Parietal lobe (tissue), 1 donor: ENCODE measurements around the gene CAPN10. TPM values are rescaled to one million over a fixed set of nuclear protein-coding genes. Genes with fewer than 3 reads are reported as not detected.

ENCODE experiments used
- total RNA-seq: library from RNA; depleted of rRNA; stranded (reverse); fragments of >200 nt; gene quantifications from one replicate; pipeline ENCODE4 v1.2.3, GENCODE V29; 2014

CAPN10 gene
- 52.9 TPM for total RNA-seq

GRCh38 chr2:240586198-240586918 is at the start of gene CAPN10:
Gene CAPN10, plus strand, starts transcription at chr2:240586734. Its CDS starts 178 bp downstream, at chr2:240586912.

GRCh38 chr2:240557808-240558207 is 28.7 kb upstream of the CAPN10 start, which contains the start of gene ANKMY1:
Gene ANKMY1, minus strand, starts transcription at chr2:240557988. Its CDS starts 653 bp downstream, at chr2:240557335.

GRCh38 chr2:240560084-240560479 is 26.5 kb upstream of the CAPN10 start, which contains the start of gene DUSP28:
Gene DUSP28, plus strand, starts transcription at chr2:240560357. Its CDS starts 328 bp downstream, at chr2:240560685.

GRCh38 chr2:240567872-240568677 is 18.5 kb upstream of the CAPN10 start, which contains the start of gene RNPEPL1:
Gene RNPEPL1, plus strand, starts transcription at chr2:240568484. Its CDS starts 103 bp downstream, at chr2:240568587.

DNA sequence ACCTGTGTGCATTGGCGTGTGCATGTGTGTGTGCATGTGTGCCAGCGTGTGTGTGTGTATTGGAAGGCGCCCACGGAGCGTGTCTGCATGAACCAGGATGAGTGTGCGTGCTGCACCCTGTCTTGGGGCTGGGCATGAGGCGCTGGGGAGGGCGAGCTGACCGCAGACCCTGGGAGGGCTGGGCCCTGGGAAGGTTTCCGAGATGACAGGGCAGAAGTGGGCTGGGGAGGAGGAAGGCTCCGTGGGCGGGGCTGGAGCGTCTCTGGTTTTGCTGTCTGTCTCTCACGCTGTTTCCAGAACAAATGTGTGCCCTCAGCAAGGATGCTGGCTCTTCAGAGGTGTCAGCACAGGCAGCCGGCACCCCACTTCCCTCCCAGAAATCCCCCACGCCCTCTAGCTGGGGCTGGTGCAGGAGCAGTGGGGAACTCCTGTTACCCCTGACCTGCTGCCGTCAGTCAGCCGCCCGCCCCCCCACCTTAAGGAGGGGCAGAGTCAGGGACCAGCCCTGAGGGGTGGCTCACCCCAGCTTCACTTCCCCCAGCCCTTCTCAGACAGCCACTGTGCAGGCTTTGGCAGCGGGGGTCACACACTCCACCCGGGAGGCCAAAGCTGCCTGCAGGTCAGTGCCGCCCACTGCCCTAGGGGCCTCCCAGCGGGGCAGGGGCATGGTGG is 38.6 kb downstream of the CAPN10 start, which contains the start of gene GPR35:
Gene GPR35 (plus strand): TSS at position 531 of the 672 bp plus-strand sequence. CDS start 4,473 bp downstream, outside the sequence.

Other genes starting within 250 kb of the CAPN10 start
- gene GPC1, start 151.1 kb upstream of the CAPN10 start, total RNA-seq, result 89.2 TPM
- gene ANKMY1, start 28.7 kb upstream of the CAPN10 start, total RNA-seq, result 27.9 TPM
- 6.3 TPM for gene DUSP28, start 26.4 kb upstream of the CAPN10 start, total RNA-seq
- 10.6 TPM for gene RNPEPL1, start 18.2 kb upstream of the CAPN10 start, total RNA-seq
- 2.5 TPM for gene GPR35, start 38.7 kb downstream of the CAPN10 start, total RNA-seq
- not detected for gene AQP12B, start 96.2 kb downstream of the CAPN10 start, total RNA-seq
- gene AQP12A, start 105.1 kb downstream of the CAPN10 start, total RNA-seq, result not detected
- 300 TPM for gene KIF1A, start 233.5 kb downstream of the CAPN10 start, total RNA-seq